Measurements from ENCODE around the gene LGR6. TPM values are rescaled to one million over a fixed set of nuclear protein-coding genes. Genes with fewer than 3 reads are reported as not detected.

The LGR6 gene
- total and polyA plus RNA-seq, 2 of the 4 experiments (the other 2 are of a cell fraction), result not detected

- no peaks in the 10 kb centered on the region for H3K4me1 ChIP-seq (ENCODE audit: control insufficient read depth, insufficient read depth, low read length)
- H2BK120ac ChIP-seq (ENCODE audit: low read depth, low read length), result no peak overlapping the region
- ATAC-seq (ENCODE audit: low read depth) (no peak), DNase-seq (no peak)
- ChIA-PET POLR2A (ENCODE audit: unreplicated experiment) (no interaction called here), CTCF (interaction anchor here (0.5 to 1.3 kb wide), 4 partner anchors 37 to 189 kb away, joined by 3 to 6 read pairs (median 4); no protein-coding TSS in a partner anchor)
- no TSS peak for BruUV-seq (replicated peaks)
- no peak overlapping the region for H3K27ac ChIP-seq (ENCODE audit: insufficient read depth, low read length)
- no peak overlapping the region for H3K18ac ChIP-seq (ENCODE audit: low read depth, low read length)
- no peak overlapping the region for H3K14ac ChIP-seq (replicated peaks; ENCODE audit: low read depth, low read length)
- no peak overlapping the region for H4K8ac ChIP-seq (ENCODE audit: low read depth in 2 of 2, low read length in 2 of 2)
- no peak overlapping the region for H2AK5ac ChIP-seq (ENCODE audit: low read depth, low read length)
- H3K9me1 ChIP-seq (ENCODE audit: insufficient read depth, low read length), result no peaks in the 10 kb centered on the region
- H3K4me3 ChIP-seq (ENCODE audit: insufficient read depth, low read depth, low read length), result no peak overlapping the region
- intact Hi-C loops (cut with micrococcal nuclease) (no loop called here), in situ Hi-C loops (cut with MboI; ENCODE audit: low sequenced_read_pairs) (loop anchor here (5.0 kb wide), 1 partner anchor 110 kb away; no protein-coding TSS in a partner anchor), dilution Hi-C loops (cut with HindIII; ENCODE audit: low sequenced_read_pairs, unreplicated experiment) (no loop called here)
- H2AK9ac ChIP-seq (replicated peaks; ENCODE audit: low read depth, low read length, poor library complexity), result peak overlapping the region; percentile 49
- H3K27me3 ChIP-seq (ENCODE audit: control insufficient read depth, insufficient read depth, low read length), result peaks cover 67% of the 10 kb centered on the region
- WGBS, 2 experiments (ENCODE audit: extremely low coverage in 2 of 2, insufficient read length in 1 of 2), result 23% methylated on average over 4 of the region's 14 CpGs; no CpG with 5 or more reads in 1 of the 2 experiments
- no peak overlapping the region for H2BK15ac ChIP-seq (ENCODE audit: low read depth, low read length)
- H2BK20ac ChIP-seq (ENCODE audit: low read depth, low read length), result no peak overlapping the region
- H4K91ac ChIP-seq (ENCODE audit: insufficient read depth, low read depth, low read length), result no peak overlapping the region
- no peak overlapping the region for H2BK5ac ChIP-seq (ENCODE audit: low read depth, low read length, poor library complexity, severe bottlenecking)
- peaks cover 4% of the 10 kb centered on the region; the same call in 1 of the 2 replicates for H4K20me1 ChIP-seq (ENCODE audit: insufficient read depth, low read length)
- no peak overlapping the region for H3K4ac ChIP-seq (ENCODE audit: low read depth, low read length)
- no peak overlapping the region for H3K4me2 ChIP-seq (ENCODE audit: low read depth, low read length)
- H3K79me1 ChIP-seq (ENCODE audit: low read depth in 1 of 2, low read length in 2 of 2), result no peaks in the 10 kb centered on the region
- H2AFZ ChIP-seq (replicated peaks; ENCODE audit: low read length, poor library complexity), result no peak overlapping the region
- no peak overlapping the region for H3K23ac ChIP-seq (ENCODE audit: low read depth, low read length)
- no peaks in the 10 kb centered on the region for H3K36me3 ChIP-seq (ENCODE audit: control insufficient read depth, insufficient read depth, low read length)
- no peak overlapping the region for H3K9ac ChIP-seq (ENCODE audit: low read depth, low read length)
- H4K5ac ChIP-seq (ENCODE audit: low read depth, low read length), result no peak overlapping the region
- no peaks in the 10 kb centered on the region for H3K9me3 ChIP-seq (ENCODE audit: control insufficient read depth, insufficient read depth, low read length)
- H3K56ac ChIP-seq (ENCODE audit: extremely low read depth, insufficient read depth, low read length), result no peak overlapping the region
- TF ChIP-seq RFX5 (IDR thresholded peaks at IDR 0.05; ENCODE audit: low read depth, low read length) (no peak), USF2 (IDR thresholded peaks at IDR 0.05; ENCODE audit: low read depth, low read length) (no peak), BHLHE40 (IDR thresholded peaks at IDR 0.05; ENCODE audit: low read depth, low read length) (no peak), NFE2L2 (IDR thresholded peaks at IDR 0.05; ENCODE audit: low read depth, low read length) (no peak), POLR2A (IDR thresholded peaks at IDR 0.05; ENCODE audit: low read depth, low read length) (no peak), RCOR1 (IDR thresholded peaks at IDR 0.05; ENCODE audit: insufficient replicate concordance, low read length) (no peak), MAFK (IDR thresholded peaks at IDR 0.05; ENCODE audit: low read depth, low read length) (no peak), CTCF (conservative IDR thresholded peaks at IDR 0.05; ENCODE audit: low read depth, low read length) (no peak), MAZ (IDR thresholded peaks at IDR 0.05; ENCODE audit: borderline replicate concordance, low read depth, low read length) (no peak), CEBPB (IDR thresholded peaks at IDR 0.05; ENCODE audit: low read depth, low read length) (no peak), MXI1 (IDR thresholded peaks at IDR 0.05; ENCODE audit: borderline replicate concordance, low read depth, low read length) (no peak), FOS (IDR thresholded peaks at IDR 0.05; ENCODE audit: low read depth, low read length) (no peak), SMC3 (IDR thresholded peaks at IDR 0.05; ENCODE audit: low read depth, low read length) (no peak), ELK1 (IDR thresholded peaks at IDR 0.05; ENCODE audit: borderline replicate concordance, low read depth, low read length) (no peak), RAD21 (IDR thresholded peaks at IDR 0.05; ENCODE audit: low read length) (no peak)
Observed at GRCh38 chr1:202311875-202312635, 118.5 kb downstream of the LGR6 start.
